ENCODE results near the gene RAP2C.

The RAP2C gene

GRCh38 chrX:132216806-132217202, 2.4 kb downstream of the RAP2C start:
- peak overlapping the region; percentile 90 for H3K4me3 Mint-ChIP-seq
- H3K27ac Mint-ChIP-seq = peak overlapping the region; percentile 93
- H3K36me3 Mint-ChIP-seq = peaks cover 4% of the 10 kb centered on the region
- H3K9me3 Mint-ChIP-seq = no peaks in the 10 kb centered on the region
- ATAC-seq (ENCODE audit: low read depth) (peak; percentile 25), DNase-seq (ENCODE audit: low spot score in 2 of 2) (peak in 1 of 2 donors; percentile 1)
- H3K27me3 Mint-ChIP-seq = no peaks in the 10 kb centered on the region
- peaks cover 15% of the 10 kb centered on the region for H3K4me1 Mint-ChIP-seq

- peaks cover 15% of the 10 kb centered on the region for H3K4me1 Mint-ChIP-seq
- peak overlapping the region; percentile 93 for H3K27ac Mint-ChIP-seq
- H3K27me3 Mint-ChIP-seq = no peaks in the 10 kb centered on the region
- peaks cover 4% of the 10 kb centered on the region for H3K36me3 Mint-ChIP-seq
- ATAC-seq (ENCODE audit: low read depth) = no peak
- H3K4me3 Mint-ChIP-seq = peak overlapping the region; percentile 90
- no peak for DNase-seq (ENCODE audit: low spot score in 2 of 2)
- no peaks in the 10 kb centered on the region for H3K9me3 Mint-ChIP-seq
Observed at GRCh38 chrX:132216283-132216682, 3.0 kb downstream of the RAP2C start.

GRCh38 chrX:132214518-132214917, 4.7 kb downstream of the RAP2C start:
- ATAC-seq (ENCODE audit: low read depth) (no peak), DNase-seq (ENCODE audit: low spot score in 2 of 2) (no peak)
- no peak overlapping the region for H3K27ac Mint-ChIP-seq
- H3K9me3 Mint-ChIP-seq = no peaks in the 10 kb centered on the region
- H3K4me3 Mint-ChIP-seq = peak overlapping the region; percentile 17
- H3K36me3 Mint-ChIP-seq = peaks cover 4% of the 10 kb centered on the region
- H3K27me3 Mint-ChIP-seq = no peaks in the 10 kb centered on the region
- H3K4me1 Mint-ChIP-seq = peaks cover 17% of the 10 kb centered on the region

GRCh38 chrX:132209527-132209926, 9.7 kb downstream of the RAP2C start:
- Mint-ChIP-seq H3K4me3 (no peak overlapping the region), H3K27ac (peak overlapping the region; percentile 38), H3K36me3 (peaks cover 7% of the 10 kb centered on the region), H3K4me1 (peaks cover 10% of the 10 kb centered on the region), H3K9me3 (no peaks in the 10 kb centered on the region), H3K27me3 (no peaks in the 10 kb centered on the region)
- ATAC-seq (ENCODE audit: low read depth) = no peak
- DNase-seq (ENCODE audit: low spot score in 2 of 2) = no peak

- H3K27ac Mint-ChIP-seq = no peak overlapping the region
- H3K27me3 Mint-ChIP-seq = no peaks in the 10 kb centered on the region
- no peak for ATAC-seq (ENCODE audit: low read depth)
- H3K36me3 Mint-ChIP-seq = peaks cover 2% of the 10 kb centered on the region
- no peak overlapping the region for H3K4me3 Mint-ChIP-seq
- no peaks in the 10 kb centered on the region for H3K9me3 Mint-ChIP-seq
- peaks cover 4% of the 10 kb centered on the region for H3K4me1 Mint-ChIP-seq
- no peak for DNase-seq (ENCODE audit: low spot score in 2 of 2)
Observed at GRCh38 chrX:132208422-132208821, 10.8 kb downstream of the RAP2C start.

GRCh38 chrX:132207996-132208395, 11.3 kb downstream of the RAP2C start:
- no peak overlapping the region for H3K27ac Mint-ChIP-seq
- H3K4me1 Mint-ChIP-seq = peaks cover 4% of the 10 kb centered on the region
- no peaks in the 10 kb centered on the region for H3K9me3 Mint-ChIP-seq
- no peak for DNase-seq (ENCODE audit: low spot score in 2 of 2)
- H3K4me3 Mint-ChIP-seq = no peak overlapping the region
- no peak for ATAC-seq (ENCODE audit: low read depth)
- H3K36me3 Mint-ChIP-seq = peaks cover 4% of the 10 kb centered on the region
- H3K27me3 Mint-ChIP-seq = no peaks in the 10 kb centered on the region

- H3K4me3 Mint-ChIP-seq = no peak overlapping the region
- H3K27ac Mint-ChIP-seq = peak overlapping the region; percentile 45
- H3K4me1 Mint-ChIP-seq = peaks cover 4% of the 10 kb centered on the region
Observed at GRCh38 chrX:132206259-132206658, 13.0 kb downstream of the RAP2C start.

GRCh38 chrX:132204629-132205028, 14.6 kb downstream of the RAP2C start:
- no peaks in the 10 kb centered on the region for H3K4me1 Mint-ChIP-seq
- H3K36me3 Mint-ChIP-seq = peaks cover 6% of the 10 kb centered on the region
- H3K4me3 Mint-ChIP-seq = no peak overlapping the region
- no peak overlapping the region for H3K27ac Mint-ChIP-seq
- no peaks in the 10 kb centered on the region for H3K9me3 Mint-ChIP-seq
- H3K27me3 Mint-ChIP-seq = no peaks in the 10 kb centered on the region
- ATAC-seq (ENCODE audit: low read depth) (no peak), DNase-seq (ENCODE audit: low spot score in 2 of 2) (no peak)

More at GRCh38 chrX:132206259-132206658, 13.0 kb downstream of the RAP2C start:
- ATAC-seq (ENCODE audit: low read depth) (no peak), DNase-seq (ENCODE audit: low spot score in 2 of 2) (no peak)
- Mint-ChIP-seq H3K27me3 (no peaks in the 10 kb centered on the region), H3K36me3 (peaks cover 4% of the 10 kb centered on the region), H3K9me3 (no peaks in the 10 kb centered on the region)

- ATAC-seq (ENCODE audit: low read depth) (no peak), DNase-seq (ENCODE audit: low spot score in 2 of 2) (no peak)
- Mint-ChIP-seq H3K27me3 (no peaks in the 10 kb centered on the region), H3K27ac (no peak overlapping the region), H3K36me3 (peaks cover 11% of the 10 kb centered on the region), H3K4me3 (no peak overlapping the region), H3K4me1 (no peaks in the 10 kb centered on the region), H3K9me3 (peaks cover 4% of the 10 kb centered on the region)
Observed at GRCh38 chrX:132200976-132201375, 18.3 kb downstream of the RAP2C start.

- no peaks in the 10 kb centered on the region for H3K27me3 Mint-ChIP-seq
- no peak overlapping the region for H3K4me3 Mint-ChIP-seq
- peaks cover 4% of the 10 kb centered on the region for H3K9me3 Mint-ChIP-seq
- no peak overlapping the region for H3K27ac Mint-ChIP-seq
- ATAC-seq (ENCODE audit: low read depth) (no peak), DNase-seq (ENCODE audit: low spot score in 2 of 2) (no peak)
- H3K4me1 Mint-ChIP-seq = no peaks in the 10 kb centered on the region
- peaks cover 10% of the 10 kb centered on the region for H3K36me3 Mint-ChIP-seq
Observed at GRCh38 chrX:132199941-132200340, 19.3 kb downstream of the RAP2C start.

- Mint-ChIP-seq H3K27me3 (no peaks in the 10 kb centered on the region), H3K4me1 (no peaks in the 10 kb centered on the region), H3K4me3 (no peak overlapping the region), H3K9me3 (peaks cover 4% of the 10 kb centered on the region), H3K27ac (no peak overlapping the region), H3K36me3 (peaks cover 8% of the 10 kb centered on the region)
- DNase-seq (ENCODE audit: low spot score in 2 of 2) (no peak), ATAC-seq (ENCODE audit: low read depth) (no peak)
Observed at GRCh38 chrX:132193872-132194574, 25.2 kb downstream of the RAP2C start.

- Mint-ChIP-seq H3K9me3 (peaks cover 4% of the 10 kb centered on the region), H3K4me3 (no peak overlapping the region), H3K4me1 (no peaks in the 10 kb centered on the region), H3K27me3 (no peaks in the 10 kb centered on the region), H3K27ac (no peak overlapping the region), H3K36me3 (peaks cover 6% of the 10 kb centered on the region)
- ATAC-seq (ENCODE audit: low read depth) (no peak), DNase-seq (ENCODE audit: low spot score in 2 of 2) (no peak)
Observed at GRCh38 chrX:132191938-132192337, 27.3 kb downstream of the RAP2C start.

- peaks cover 2% of the 10 kb centered on the region for H3K27me3 Mint-ChIP-seq
- ATAC-seq (ENCODE audit: low read depth) = no peak
- no peaks in the 10 kb centered on the region for H3K4me1 Mint-ChIP-seq
Observed at GRCh38 chrX:132188175-132188574, 31.1 kb downstream of the RAP2C start.

GRCh38 chrX:132187451-132187850, 31.8 kb downstream of the RAP2C start:
- Mint-ChIP-seq H3K36me3 (no peaks in the 10 kb centered on the region), H3K4me3 (no peak overlapping the region), H3K4me1 (no peaks in the 10 kb centered on the region), H3K27me3 (peaks cover 5% of the 10 kb centered on the region), H3K9me3 (no peaks in the 10 kb centered on the region), H3K27ac (no peak overlapping the region)
- ATAC-seq (ENCODE audit: low read depth) = no peak
- DNase-seq (ENCODE audit: low spot score in 2 of 2) = no peak

More at GRCh38 chrX:132188175-132188574, 31.1 kb downstream of the RAP2C start:
- no peak overlapping the region for H3K4me3 Mint-ChIP-seq
- H3K9me3 Mint-ChIP-seq = no peaks in the 10 kb centered on the region
- H3K27ac Mint-ChIP-seq = no peak overlapping the region
- no peaks in the 10 kb centered on the region for H3K36me3 Mint-ChIP-seq
- DNase-seq (ENCODE audit: low spot score in 2 of 2) = no peak

GRCh38 chrX:132184871-132185270, 34.4 kb downstream of the RAP2C start:
- H3K27ac Mint-ChIP-seq = no peak overlapping the region
- H3K36me3 Mint-ChIP-seq = no peaks in the 10 kb centered on the region
- H3K9me3 Mint-ChIP-seq = no peaks in the 10 kb centered on the region
- no peak for DNase-seq (ENCODE audit: low spot score in 2 of 2)
- no peak for ATAC-seq (ENCODE audit: low read depth)
- H3K27me3 Mint-ChIP-seq = peaks cover 6% of the 10 kb centered on the region
- no peak overlapping the region for H3K4me3 Mint-ChIP-seq
- no peaks in the 10 kb centered on the region for H3K4me1 Mint-ChIP-seq
